ENCODE measurements around the gene GLIS1. TPM values are rescaled to one million over a fixed set of nuclear protein-coding genes. Genes with fewer than 3 reads are reported as not detected.

The GLIS1 gene
- total RNA-seq, 1 donor from 2014 or later: 1.2 TPM

DNA sequence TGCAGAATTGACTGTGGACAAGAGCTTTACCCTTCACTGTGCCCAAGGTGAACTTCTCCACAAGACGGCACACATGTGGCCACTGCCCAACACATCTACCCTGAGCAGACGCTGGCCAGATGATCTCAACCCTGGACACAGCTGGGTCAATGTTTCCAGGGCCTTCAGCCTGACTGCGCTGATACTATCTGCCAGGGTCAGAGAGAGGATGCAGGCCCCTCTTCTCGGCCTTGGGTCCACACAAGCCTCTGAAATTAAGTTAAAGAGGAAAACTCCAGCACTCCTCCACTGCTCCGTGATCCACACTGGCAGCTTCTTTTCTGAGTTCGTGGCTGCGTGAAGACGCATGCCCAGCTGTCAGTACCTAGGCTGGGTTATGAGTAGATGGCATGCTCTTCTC lies 58.1 kb downstream of the GLIS1 start:
- no peaks in the 10 kb centered on the region for H3K36me3 ChIP-seq
- no peak overlapping the region for H3K4me3 ChIP-seq
- TF ChIP-seq POLR2AphosphoS5 (IDR thresholded peaks at IDR 0.05; ENCODE audit: insufficient read depth in 1 of 2, low read depth in 1 of 2) (no peak), POLR2A (IDR thresholded peaks at IDR 0.05) (no peak)
- H3K4me1 ChIP-seq: peaks cover 35% of the 10 kb centered on the region
- DNase-seq (ENCODE audit: extremely low spot score in 2 of 2): no peak
- no peak overlapping the region for H3K27ac ChIP-seq
- H3K27me3 ChIP-seq: no peaks in the 10 kb centered on the region
- intact Hi-C loops (cut with DNase I): no loop called here
- H3K9me3 ChIP-seq: no peaks in the 10 kb centered on the region

DNA sequence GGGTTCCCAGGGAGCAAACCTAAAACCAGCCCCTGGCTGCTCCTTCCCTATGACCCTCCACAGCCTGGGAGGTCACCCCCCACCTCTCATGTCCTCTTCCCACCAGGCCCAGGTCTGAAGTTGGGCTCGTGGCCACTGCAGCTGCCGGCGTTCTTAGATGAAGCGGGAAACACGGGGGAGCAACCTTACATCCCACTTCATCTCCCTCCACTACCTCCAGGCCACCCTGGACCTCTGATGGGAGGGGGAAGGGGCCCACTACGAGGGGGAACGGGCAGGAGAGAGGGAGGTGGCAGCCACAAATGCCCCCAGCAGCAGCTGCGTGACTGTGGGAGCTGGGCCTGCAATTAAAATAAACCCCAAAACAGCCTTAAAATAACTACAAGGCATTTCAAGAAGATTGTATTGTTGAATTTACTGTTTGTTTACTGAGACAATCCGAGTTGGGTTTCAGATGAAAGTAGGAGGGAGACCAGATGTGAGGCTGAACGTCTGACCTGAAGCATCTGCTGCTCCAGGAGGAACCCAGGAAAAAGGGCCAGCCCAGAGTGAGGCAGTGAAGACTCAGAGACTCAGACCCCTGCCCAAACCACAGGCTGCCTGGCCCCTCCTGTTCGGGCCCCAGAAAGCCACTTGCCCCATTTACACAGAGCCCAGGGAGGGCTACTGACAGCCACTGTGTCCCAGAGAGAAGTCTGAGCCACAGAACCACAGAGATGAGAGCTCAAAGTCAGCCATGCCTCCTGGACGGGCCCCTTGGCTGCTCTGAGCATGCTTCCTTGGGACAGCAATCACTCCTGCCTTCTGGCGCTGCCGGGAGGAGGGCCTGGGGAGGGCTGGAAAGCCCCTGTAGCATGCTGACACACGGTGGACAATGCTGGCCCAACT lies 59.8 kb downstream of the GLIS1 start:
- Histone ChIP-seq H3K4me1 (peaks cover 35% of the 10 kb centered on the region), H3K27ac (peak overlapping the region; percentile 30), H3K27me3 (no peaks in the 10 kb centered on the region), H3K9me3 (no peaks in the 10 kb centered on the region), H3K4me3 (no peak overlapping the region), H3K36me3 (no peaks in the 10 kb centered on the region)
- TF ChIP-seq POLR2A (IDR thresholded peaks at IDR 0.05) (no peak), POLR2AphosphoS5 (IDR thresholded peaks at IDR 0.05; ENCODE audit: insufficient read depth in 1 of 2, low read depth in 1 of 2) (peak in 1 of 2 donors; percentile 22)
- TF ChIP-seq, protein P1, sequence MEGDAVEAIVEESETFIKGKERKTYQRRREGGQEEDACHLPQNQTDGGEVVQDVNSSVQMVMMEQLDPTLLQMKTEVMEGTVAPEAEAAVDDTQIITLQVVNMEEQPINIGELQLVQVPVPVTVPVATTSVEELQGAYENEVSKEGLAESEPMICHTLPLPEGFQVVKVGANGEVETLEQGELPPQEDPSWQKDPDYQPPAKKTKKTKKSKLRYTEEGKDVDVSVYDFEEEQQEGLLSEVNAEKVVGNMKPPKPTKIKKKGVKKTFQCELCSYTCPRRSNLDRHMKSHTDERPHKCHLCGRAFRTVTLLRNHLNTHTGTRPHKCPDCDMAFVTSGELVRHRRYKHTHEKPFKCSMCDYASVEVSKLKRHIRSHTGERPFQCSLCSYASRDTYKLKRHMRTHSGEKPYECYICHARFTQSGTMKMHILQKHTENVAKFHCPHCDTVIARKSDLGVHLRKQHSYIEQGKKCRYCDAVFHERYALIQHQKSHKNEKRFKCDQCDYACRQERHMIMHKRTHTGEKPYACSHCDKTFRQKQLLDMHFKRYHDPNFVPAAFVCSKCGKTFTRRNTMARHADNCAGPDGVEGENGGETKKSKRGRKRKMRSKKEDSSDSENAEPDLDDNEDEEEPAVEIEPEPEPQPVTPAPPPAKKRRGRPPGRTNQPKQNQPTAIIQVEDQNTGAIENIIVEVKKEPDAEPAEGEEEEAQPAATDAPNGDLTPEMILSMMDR (IDR thresholded peaks at IDR 0.05): no peak
- intact Hi-C loops (cut with DNase I): no loop called here
- no peak for DNase-seq (ENCODE audit: extremely low spot score in 2 of 2)

DNA sequence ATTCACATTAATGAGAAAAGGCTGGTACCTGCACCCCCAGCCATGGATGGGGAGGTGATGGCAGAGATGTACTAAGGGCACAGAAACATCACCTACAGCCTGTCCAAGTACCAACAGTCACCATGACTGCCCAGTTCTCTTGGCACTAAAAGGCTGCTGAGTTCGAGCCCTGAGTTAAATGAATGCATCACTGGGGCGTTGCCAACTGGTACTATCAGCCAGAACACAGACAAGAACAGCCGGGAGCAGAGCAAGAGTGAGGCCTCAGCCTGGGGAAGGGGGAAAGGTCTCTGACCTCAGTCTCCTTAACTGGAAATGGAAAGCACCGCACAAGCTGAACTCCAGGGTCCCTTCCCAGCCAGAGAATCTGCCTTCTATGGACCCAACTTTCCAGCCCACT lies 60.5 kb downstream of the GLIS1 start:
- H3K4me1 ChIP-seq: peaks cover 35% of the 10 kb centered on the region
- H3K9me3 ChIP-seq: no peaks in the 10 kb centered on the region
- no peaks in the 10 kb centered on the region for H3K27me3 ChIP-seq
- H3K27ac ChIP-seq: peak overlapping the region; percentile 30
- H3K4me3 ChIP-seq: no peak overlapping the region
- no peak for TF ChIP-seq POLR2A (IDR thresholded peaks at IDR 0.05)
- TF ChIP-seq, protein P1 (IDR thresholded peaks at IDR 0.05): no peak
- TF ChIP-seq POLR2AphosphoS5 (IDR thresholded peaks at IDR 0.05; ENCODE audit: insufficient read depth in 1 of 2, low read depth in 1 of 2): no peak
- intact Hi-C loops (cut with DNase I): no loop called here
- no peak for DNase-seq (ENCODE audit: extremely low spot score in 2 of 2)
- H3K36me3 ChIP-seq: no peaks in the 10 kb centered on the region

DNA sequence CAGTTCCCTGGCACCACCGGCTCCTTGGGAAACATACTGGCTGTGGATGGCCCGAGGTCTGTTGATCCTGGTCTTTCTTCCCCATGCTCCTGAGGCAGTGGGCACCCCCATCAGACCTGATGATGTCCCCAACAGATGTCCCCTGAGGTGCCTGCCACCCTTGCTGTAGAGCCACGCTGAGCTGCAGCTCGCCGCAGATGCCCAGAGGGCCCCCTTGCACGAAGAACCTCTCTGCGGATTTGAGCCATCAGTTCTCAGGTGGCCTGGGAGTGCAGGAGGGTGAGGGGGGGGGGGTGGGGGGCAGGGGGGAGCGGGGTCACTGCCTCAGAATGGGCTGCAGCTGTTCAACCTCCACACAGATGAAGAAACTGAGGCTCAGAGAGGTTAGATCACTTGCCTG lies 60.9 kb downstream of the GLIS1 start:
- intact Hi-C loops (cut with DNase I): no loop called here
- peaks cover 35% of the 10 kb centered on the region for H3K4me1 ChIP-seq
- H3K9me3 ChIP-seq: no peaks in the 10 kb centered on the region
- no peak overlapping the region for H3K4me3 ChIP-seq
- TF ChIP-seq POLR2A (IDR thresholded peaks at IDR 0.05) (no peak), POLR2AphosphoS5 (IDR thresholded peaks at IDR 0.05; ENCODE audit: insufficient read depth in 1 of 2, low read depth in 1 of 2) (no peak)
- TF ChIP-seq, protein P1 (IDR thresholded peaks at IDR 0.05): no peak
- H3K27ac ChIP-seq: no peak overlapping the region
- no peaks in the 10 kb centered on the region for H3K36me3 ChIP-seq
- DNase-seq (ENCODE audit: extremely low spot score in 2 of 2): no peak
- no peaks in the 10 kb centered on the region for H3K27me3 ChIP-seq

DNA sequence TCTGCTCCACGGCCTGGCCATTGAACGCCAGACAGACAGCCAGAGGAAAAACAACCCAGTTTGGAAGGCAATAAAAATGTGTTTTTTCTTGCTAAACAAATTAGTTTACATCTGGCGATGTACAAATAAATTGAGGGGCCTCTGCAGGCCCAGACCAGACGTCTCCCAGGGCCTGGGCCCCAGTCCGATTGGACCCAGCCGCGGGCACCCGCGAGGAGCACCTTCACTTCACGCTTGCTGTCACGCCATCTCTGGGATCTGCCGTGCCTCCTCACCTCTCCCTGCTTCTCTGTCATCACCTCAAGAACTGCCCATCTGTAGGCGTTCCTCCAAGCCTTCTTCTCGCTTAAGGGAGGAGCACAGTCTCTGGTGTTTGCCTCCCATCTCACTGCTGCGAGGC lies 61.5 kb downstream of the GLIS1 start:
- no peaks in the 10 kb centered on the region for H3K9me3 ChIP-seq
- intact Hi-C loops (cut with DNase I): no loop called here
- no peaks in the 10 kb centered on the region for H3K27me3 ChIP-seq
- no peaks in the 10 kb centered on the region for H3K36me3 ChIP-seq
- no peak overlapping the region for H3K27ac ChIP-seq
- H3K4me3 ChIP-seq: no peak overlapping the region
- TF ChIP-seq POLR2A (IDR thresholded peaks at IDR 0.05): no peak
- no peak for TF ChIP-seq POLR2AphosphoS5 (IDR thresholded peaks at IDR 0.05; ENCODE audit: insufficient read depth in 1 of 2, low read depth in 1 of 2)
- TF ChIP-seq, protein P1 (IDR thresholded peaks at IDR 0.05): no peak
- DNase-seq (ENCODE audit: extremely low spot score in 2 of 2): no peak
- H3K4me1 ChIP-seq: peaks cover 35% of the 10 kb centered on the region

Measured in vagina (tissue), 2 donors.